ENCODE data around the gene TUBA3D.
"Not testable (repeated sequence)": the region's sequence is repeated elsewhere in the genome, so short reads cannot be mapped to it uniquely, and the experiment has no call there.

- not testable (repeated sequence) for TF ChIP-seq ZFP30 (CRISPR knock-in tag; IDR thresholded peaks at IDR 0.05); ISL1 (CRISPR knock-in tag; IDR thresholded peaks at IDR 0.05); ZNF8 (CRISPR knock-in tag; IDR thresholded peaks at IDR 0.05); TOX (CRISPR knock-in tag; IDR thresholded peaks at IDR 0.05; ENCODE audit: borderline replicate concordance); CSRNP3 (CRISPR knock-in tag; IDR thresholded peaks at IDR 0.05); POU6F1 (CRISPR knock-in tag; IDR thresholded peaks at IDR 0.05; ENCODE audit: borderline replicate concordance, low read depth); TCF4 (CRISPR knock-in tag; IDR thresholded peaks at IDR 0.05; ENCODE audit: borderline replicate concordance); ZFP3 (CRISPR knock-in tag; IDR thresholded peaks at IDR 0.05); PPARA (CRISPR knock-in tag; IDR thresholded peaks at IDR 0.05; ENCODE audit: borderline replicate concordance); ZNF565 (CRISPR knock-in tag; conservative IDR thresholded peaks at IDR 0.05; ENCODE audit: low read depth); PATZ1 (CRISPR knock-in tag; IDR thresholded peaks at IDR 0.05; ENCODE audit: borderline replicate concordance); GLIS3 (CRISPR knock-in tag; IDR thresholded peaks at IDR 0.05)
These were observed 4.3 kb upstream of the TUBA3D start for GRCh38 chr2:131471624-131472023.
